Mucosa of gallbladder (tissue), 1 donor: ENCODE data around the gene MTURN. TPM values are rescaled to one million over a fixed set of nuclear protein-coding genes. Genes with fewer than 3 reads are reported as not detected.
"Not testable (repeated sequence)": the region's sequence is repeated elsewhere in the genome, so short reads cannot be mapped to it uniquely, and the experiment has no call there.

Source experiments
- DNase-seq: peaks from one replicate; pipeline ENCODE4 v3.0.0-alpha.2; 2020; ENCODE audit warnings: low spot score
- total RNA-seq: library from RNA; stranded (reverse); gene quantifications from one replicate; pipeline ENCODE4 v1.2.1, GENCODE V29; 2021
- donor health status: DM: no; HTN: no; CAD: no.

The MTURN gene
- 36.3 TPM for total RNA-seq

DNA sequence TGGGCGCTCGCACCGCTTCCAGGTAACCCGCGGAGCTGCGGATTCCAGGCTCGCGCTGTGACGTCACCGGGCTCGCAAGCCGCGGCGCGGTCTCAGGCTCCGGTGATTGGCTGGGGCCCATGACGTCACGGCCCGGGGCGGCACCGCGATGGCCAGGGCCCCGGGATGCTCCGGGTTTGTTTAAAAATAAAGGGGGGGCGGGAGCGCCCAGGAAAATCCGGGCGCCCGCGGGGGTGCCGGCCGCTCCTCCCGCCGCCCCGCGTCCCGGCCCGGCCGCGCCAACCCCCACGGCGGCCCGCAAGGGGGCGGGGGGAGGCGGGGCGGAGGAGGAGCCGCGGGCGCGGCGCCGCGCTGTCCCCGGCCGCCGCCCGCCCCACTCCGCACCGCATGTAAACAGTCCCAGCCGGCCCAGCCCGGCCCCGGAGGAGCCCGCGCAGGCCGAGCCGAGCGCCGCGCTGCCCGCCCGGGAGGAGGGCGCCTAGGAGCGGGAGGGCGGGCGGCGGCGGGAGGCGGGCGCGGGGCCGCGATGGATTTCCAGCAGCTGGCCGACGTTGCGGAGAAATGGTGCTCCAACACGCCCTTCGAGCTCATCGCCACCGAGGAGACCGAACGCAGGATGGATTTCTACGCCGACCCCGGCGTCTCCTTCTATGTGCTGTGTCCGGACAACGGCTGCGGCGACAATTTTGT is at the start of gene MTURN:
Gene MTURN, plus strand, starts transcription at position 376 of the 690 bp plus-strand sequence. Its CDS starts 151 bp downstream, at position 527.
- peak; percentile 89 for DNase-seq

DNA sequence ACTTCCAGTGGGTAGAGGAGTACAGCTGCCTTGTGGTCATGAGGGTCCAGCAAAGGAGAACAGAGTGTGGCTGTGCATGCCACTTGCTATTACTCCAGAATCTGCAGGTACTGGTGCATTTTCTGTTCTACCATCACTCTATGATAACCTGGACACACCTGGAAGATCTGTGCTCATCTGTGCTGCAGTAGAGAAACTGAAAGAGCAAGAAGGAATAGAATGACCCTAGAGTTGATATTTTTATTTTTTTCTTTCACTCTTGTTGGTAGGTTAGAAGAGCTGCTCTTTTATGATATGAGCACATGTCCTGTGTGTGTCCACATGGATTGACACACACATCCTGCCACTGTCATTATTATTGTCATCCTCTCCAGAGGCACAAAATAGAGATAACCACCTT is 48.3 kb upstream of the MTURN start:
- no peak for DNase-seq

DNA sequence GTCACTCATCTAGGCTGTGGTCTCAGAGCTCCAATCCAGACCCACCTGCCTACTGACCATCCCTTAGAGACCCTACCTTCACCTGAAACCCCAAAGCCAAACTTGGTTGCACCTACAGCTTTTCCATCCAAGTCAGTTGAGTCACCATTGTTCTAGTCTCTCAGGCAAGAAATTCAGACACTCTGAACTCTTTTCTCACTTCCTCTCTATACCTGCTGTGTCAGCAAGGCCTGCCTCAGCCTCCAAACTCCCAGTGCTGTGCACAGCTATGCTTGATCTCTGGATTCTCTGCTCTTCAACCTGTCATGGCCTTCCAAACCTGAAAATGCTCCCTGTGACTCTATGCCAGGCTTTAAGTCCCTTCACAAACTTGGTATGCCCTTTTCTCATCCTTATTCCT is 47.4 kb upstream of the MTURN start:
- DNase-seq = no peak

DNA sequence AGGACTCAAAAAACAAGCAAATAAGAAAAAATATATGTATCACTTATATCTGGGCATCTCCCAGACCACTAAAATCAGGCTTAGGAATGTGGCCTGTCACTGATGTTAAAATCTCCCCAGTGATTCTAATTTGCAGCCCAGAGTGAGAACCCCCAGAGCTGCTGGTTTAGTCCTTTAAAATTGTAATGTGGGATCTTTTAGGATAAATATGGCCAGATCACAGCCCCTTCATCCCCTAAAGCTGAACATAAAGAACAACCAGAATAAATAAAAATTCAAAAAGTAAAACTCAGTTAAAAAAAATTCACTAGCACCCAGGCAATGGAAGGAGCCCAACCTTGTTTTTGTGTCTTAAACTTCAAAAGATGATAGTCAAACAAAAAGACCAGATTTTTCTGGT is 46.4 kb upstream of the MTURN start:
- no peak for DNase-seq

DNA sequence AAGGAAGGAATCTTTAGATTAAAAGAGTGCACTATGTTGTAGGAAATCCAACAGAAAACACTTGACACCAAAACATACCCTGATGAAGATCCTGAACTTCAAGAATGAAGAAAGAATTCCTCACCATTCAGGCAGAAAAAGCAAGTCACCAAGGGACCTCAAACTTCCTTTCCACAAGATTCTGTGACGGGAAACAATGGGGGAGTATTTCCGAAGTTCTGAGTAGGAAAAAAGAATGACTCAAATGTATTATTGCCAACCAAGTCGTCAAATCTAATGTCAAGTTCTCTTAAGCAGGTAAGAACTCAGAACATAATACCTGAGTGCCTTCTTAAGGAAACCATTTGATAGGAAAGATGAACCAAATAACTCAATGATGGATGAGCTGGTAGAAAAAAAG is 44.7 kb upstream of the MTURN start:
- DNase-seq = no peak

DNA sequence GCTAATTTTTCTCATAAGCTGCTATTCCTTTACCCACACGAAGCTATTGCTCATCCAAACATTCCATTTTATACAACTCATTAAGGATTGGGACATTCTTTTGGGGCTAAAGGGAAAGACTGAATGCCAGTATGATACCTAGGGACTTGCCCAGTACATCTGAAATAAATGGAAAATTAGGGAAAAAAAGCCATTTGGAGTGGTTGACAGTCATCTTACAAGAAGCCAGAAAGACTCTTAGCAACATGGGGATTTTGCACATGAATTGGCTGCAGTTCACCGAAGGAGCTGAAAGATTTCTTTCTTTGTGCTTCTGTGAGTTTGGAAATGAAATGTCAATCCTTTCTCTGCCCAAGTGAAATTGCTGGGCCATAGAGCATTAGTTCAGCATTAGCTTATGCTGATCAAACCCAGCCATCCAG is 43.3 kb upstream of the MTURN start:
- DNase-seq = no peak

DNA sequence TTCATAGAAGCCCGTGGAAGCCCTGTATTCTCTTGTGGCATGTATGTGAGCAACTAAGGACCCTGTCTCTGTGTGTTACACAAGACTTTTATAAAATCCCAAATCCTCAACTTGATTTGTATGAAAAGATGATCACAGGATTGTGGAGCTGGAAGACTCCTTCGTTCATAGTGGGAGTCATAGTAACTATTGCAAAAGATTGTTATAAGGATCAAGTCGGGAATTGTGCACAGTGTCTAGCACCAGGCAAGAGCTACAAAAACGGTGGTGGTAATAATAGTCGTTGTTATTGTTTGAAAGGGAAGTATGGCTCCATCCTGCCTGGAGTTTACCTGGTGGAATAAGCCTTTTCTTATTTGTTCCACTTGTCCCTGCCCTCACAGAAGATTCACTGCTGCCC is 42.8 kb upstream of the MTURN start:
- DNase-seq = no peak

DNA sequence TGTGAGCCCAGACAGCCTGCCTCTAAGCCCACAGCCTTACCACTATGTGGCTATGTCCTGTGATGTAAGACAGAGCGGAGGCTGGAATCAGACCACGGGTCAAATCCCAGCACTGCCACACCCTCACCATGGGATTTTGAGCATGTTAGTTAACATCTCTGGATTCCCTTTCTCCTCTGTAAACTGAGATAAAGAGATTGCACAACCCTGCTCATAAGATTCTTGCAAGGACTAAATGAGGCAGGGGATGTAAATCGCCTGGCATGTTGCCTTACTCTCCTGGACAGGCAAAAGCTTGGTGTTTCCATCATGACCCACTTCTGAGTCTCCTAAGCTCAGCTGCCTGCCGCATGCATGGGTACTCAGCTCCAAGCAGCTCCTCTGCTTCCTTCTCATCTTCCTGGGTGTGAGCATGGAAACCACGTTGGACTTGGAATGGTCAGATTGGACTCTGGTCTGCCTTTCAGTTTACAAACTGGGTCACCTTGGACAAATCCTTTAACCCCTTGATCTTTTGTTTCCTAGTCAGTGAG is 41.3 kb upstream of the MTURN start:
- DNase-seq = no peak

DNA sequence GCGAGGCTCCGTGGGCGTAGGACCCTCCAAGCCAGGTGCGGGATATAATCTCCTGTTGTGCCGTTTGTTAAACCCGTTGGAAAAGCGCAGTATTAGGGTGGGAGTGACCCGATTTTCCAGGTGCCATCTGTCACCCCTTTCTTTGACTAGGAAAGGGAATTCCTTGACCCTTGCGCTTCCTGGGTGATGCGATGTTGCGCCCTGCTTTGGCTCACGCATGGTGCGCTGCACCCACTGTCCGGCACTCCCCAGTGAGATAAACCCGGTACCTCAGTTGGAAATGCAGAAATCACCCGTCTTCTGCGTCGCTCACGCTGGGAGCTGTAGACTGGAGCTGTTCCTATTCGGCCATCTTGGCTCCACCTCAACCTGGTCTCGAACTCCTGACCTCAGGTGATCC is 36.2 kb upstream of the MTURN start:
- DNase-seq = not testable (repeated sequence)

DNA sequence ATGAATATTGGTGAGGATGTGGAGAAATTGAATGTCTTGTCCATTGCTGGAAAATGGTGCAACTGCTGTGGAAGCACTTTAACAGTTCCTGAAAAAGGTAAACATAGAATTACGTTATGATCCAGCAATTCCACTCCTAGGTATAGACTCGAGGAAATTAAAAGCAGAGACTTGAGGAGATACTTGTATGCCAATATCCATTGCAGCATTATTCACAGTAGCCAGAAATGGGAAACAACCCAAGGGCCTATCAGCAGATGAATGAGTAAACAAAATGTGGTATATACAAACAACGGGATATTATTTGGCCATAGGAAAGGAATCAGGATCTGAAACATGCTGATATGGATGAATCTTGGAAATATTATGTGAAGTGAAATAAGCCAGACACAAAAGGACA is 32.5 kb upstream of the MTURN start:
- DNase-seq = no peak

DNA sequence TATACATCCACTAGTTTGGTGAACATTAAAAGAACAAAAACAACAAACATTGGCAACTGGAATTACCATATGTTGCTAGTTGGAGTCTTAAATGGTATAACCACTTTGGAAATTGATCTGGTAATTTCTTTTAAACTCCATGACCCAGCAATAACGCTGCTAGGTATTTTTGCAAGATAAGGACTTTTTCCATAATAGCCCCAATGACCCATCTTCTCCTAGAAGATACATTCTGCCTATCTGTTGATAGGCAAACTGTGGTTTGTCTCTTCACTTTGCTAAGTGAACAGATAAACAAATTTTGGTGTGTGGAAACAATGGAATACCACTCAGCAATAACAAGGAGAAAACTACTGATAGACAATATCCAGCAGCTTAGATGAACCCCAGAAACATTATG is 30.6 kb upstream of the MTURN start:
- DNase-seq = no peak

DNA sequence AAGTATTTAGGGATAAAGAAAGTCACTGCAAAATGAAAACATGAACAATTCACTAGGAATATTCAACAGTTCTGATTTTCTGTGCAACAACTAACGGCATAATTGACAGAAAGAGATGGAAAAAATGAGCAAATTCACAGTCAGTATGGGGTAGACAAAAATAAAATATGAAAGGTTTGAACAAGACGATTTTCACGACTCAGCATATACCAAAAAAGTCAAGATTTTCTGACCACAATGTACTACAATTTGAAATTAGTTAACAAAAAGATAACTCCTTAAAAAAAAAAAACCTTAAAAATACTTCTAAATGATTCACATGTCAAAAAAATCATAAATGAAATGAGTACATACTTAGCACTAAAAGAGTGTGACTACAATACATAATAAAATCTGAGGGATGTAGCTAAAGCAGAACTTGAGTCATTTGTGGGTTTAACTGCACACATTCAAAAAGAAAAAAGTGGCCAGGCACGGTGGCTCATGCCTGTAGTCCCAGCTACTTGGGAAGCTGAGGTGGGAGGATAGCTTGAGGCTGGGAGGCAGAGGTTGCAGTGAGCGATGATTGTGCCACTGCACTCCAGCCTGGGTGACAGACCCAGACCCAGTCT is 22.6 kb upstream of the MTURN start:
- no peak for DNase-seq

DNA sequence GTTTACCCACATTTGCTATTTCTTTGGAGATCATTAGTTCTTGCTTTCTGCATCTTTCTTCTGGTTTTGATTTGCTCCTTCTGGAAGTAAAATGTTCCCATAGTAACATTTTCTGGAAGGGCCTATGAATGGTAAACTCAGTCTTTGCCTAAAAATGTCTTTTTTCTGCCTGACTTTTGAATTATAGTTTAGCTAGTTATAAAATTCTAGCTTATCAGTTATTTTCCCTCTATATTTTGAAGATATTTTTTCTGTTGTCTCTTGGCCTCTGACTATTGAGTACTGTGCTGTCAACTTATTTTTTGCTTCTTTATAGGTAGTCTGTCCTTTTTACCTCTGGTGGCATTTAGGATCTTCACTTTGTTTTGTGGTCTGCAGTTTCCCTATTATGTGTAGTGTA is 21.6 kb upstream of the MTURN start:
- DNase-seq = no peak

DNA sequence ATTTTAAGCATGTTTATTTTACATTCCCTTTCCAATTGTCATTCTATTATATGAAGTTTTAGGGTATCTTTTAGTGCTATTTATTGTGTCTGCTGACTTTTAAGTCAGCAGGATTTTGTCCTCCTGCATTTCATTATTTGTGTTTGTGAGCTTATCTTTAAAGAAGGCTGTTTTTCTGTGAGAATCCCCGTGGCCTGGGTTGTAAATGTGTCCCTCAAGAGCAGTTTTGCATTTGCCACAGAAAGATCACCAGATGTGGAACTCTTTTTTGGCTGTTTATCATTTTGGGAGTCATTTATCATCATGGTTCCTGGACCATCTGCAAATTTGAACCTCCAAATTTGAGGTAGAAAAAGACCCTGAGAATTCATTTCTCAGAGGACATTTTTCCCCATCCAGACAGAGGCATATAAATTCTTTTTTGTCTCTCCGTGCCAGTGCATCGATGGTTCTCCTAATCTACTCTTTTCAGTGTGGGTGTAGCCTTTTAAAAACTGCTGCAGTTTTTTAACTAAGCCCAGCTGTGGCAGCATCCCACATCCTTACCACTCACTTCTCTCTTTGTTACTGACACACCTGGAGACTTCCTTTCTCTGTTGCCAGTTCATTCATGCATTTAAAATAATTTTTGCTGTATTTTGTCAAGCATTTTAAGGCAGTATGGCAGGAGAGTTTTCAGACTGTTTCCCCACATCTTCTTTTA is 20.1 kb upstream of the MTURN start:
- no peak for DNase-seq

DNA sequence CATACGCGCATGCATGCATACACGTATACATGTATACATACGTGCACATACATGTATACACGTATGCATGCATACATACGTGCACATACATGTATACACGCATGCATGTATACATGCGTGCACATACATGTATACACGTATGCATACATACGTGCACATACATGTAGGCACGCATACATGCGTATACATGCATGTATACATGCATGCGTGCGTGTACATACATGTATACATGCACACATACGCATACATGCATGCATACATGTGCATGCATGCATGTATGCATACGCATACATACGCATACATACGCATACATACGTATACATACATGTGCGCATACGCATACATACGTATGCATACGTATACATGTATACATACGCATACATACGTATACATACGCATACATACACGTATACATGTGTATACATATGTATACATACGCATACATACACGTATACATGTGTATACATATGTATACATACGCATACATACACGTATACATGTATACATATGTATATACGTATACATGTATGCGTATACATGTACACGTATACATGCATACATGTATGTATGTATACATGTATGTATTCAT is 19.0 kb upstream of the MTURN start:
- DNase-seq = no peak

DNA sequence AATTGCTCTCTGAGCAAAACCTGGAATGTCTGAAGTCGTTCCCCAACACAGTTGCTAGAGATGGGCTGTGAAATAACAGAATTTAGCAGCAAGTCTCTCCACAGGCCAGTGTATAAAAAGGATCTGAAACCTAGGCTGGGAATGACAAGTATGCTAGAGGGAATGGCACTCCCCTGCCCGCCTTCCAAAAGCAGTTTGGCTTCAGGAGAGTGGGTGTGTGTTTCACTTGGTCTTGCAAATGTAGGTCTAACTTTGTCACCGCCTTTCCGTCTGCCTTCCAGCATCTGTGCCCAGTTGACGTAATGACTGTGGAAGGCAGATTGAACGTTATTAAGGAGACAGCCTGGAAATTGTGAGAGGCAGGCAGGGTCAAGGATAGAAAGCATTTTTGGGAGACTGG is 18.0 kb upstream of the MTURN start:
- peak; percentile 16 for DNase-seq

DNA sequence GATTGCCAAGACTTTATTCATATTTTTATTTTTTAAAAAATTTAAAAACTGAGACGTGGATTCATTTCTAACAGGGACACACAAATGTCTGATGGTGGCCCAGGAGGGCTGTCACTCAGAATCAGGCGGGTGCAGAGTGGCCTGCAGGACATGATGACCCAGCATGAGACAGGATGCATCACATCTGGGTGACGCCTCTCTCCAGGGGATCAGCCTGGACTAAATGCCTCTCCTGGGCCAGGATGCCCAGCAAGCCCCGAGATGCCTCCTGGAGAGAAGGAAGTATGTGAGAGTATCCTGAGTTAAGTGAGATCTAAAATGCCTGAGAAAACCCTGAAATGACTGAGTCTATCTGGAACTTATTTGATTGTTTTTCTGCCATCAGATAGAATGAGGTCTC is 16.9 kb upstream of the MTURN start:
- no peak for DNase-seq

DNA sequence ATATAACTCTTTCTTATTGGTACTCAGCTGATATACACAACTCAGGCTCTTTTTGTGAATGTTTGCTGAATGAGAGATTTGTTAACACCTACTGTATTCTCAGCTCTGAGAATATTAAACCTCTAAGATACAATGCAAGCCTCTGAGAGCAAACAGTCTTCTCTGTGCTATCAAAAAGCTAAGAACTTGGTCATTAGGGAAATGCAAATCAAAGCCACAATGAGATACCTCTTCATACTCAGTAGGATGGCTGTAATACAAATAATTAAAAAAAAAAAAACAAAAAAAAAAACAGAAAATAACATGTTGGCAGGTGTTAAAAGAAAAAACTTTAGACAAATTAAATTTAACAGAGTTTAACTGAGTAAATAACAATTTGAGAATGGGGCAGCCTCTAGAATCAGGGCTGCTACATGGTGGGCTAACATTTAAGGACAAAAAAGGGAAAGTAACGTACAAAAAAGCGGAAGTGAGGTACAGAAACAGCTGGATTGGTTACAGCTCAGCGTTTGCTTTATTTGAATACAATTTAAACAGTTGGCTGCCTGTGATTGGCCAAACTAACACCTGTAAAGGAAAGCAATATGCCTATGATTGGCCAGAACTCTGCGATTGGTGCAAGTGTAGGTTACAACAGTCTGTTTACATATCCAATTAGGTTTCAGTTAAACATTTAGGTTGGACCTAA is 14.8 kb upstream of the MTURN start:
- no peak for DNase-seq

DNA sequence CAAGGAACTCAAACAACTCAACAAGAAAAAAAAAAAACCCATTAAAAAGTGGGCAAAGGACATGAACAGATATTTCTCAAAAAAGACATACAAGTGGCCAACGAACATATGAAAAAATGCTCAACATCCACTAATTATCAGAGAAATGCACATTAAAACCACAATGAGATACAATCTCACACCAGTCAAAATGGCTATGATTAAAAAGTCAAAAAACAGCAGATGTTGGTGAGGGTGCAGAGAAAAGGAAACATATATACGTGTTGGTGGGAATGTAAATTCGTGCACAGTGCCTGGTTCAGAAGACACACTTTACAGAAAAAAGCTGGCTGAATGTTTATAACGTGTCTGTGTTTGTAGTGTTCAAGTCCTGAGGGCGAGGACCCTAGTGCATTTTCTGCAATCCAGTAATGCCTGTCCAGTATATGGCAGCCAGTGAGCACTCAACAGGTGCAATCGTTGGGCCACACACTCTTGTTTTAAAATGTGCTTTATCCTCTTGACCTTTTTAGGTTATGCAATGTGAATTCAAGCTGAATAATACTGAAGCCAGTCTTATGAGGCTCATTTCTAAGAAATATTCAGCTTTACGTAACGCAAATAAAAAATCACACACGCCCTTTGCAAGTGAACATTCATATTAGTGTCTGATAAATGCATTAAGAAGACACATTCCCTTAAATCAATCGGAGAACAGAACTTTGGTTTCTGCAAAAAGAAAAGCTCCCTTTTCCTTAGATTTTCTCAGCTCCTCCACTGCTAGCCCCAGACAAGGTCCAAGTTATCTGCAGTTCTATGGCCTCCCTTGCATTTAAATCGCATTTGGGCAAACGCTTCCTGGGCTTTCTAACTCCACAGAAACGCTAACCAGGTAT is 813 bp upstream of the MTURN start:
- DNase-seq = no peak

DNA sequence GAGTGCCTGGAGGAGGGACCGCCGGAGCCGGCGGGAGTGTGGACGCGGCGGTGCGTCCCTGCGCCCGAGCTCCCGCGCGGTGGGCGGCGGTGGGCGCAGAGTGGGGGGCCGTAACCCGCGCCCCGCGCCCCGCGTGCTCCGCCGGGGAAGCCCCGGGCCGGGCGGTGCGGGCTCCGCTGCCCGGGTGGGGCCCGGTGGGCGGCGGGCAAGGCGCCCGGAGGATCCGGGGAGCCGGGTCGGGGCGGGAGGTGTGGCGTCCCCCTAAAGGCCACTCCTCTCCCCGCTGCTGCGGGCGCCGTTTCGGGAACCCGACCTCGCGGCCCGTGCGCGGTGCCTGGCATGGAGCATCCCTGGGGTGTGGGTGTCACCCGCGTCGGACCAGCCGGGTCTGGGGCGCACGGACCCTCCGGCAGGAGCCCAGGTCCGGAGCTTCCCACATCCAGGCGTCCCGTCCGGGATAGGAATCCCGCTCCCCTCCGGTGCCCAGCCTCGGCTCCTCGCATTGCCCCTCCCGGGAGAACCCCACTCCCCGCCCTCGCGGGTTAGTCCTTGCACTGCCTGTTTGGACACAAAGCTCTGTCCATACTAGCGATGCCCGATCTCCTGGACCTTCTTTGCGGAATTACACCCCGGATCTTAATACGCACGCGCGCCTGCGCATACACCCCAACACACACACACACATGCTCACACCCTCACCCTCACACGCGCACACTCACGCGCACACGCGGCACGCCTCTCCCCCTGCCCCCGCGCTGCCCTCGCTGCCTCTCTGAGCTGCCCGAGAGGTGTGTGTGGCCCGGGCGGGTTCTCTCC is 723 bp downstream of the MTURN start:
- peak; percentile 72 for DNase-seq
